Stimulated activated CD4-positive, alpha-beta T cell treated with anti-CD3 and anti-CD28 coated beads, TNF-alpha, amount 100 ng/mL, for 48 hours (primary cell): Measurements from ENCODE around the gene UMAD1.

ENCODE experiments used
- DNase-seq, 3 donors: peaks; one replicate each; pipeline ENCODE4 v3.0.0-alpha.2; 2020; ENCODE audit warnings: low read depth in 3 of 3

UMAD1 gene

DNA sequence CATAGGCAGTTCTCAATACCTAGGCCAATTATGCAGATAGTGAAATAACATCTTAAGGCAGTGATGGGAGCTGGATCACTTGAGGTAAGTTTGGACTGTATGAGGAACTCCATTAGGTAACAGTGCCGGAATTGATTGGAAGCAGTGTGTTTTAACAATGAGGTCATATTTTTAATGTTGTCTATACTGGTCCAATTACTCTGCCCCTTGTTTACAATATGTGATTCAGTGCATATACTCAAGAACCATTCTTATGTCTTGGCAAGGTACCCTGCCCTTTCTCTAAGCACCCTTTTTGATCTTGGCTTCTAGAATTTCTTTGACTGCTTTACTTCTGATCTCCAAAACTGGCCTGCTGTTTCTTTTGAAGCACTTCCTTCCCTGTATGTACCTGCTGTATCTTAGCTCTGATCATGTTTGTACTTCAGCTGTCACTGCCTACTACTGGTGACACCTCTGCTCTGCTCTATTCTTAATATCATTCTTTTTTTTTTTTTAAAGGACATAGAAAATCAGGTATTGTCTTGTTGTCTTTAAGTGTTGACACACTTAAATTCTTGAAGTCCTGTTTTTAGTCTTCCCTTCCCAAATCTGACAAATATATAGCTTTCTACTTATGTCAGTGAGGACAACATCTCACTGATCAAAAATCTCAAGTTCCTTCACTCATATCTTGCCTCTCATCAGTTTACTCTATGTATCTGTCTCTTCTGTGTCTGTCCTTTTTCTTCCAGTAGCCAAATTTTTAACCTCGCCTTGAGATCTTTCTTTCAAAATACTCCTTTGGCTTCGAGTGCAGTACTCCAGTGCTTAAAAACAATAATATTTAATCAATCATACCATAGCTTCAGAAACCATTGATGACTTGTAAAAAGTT, 124.2 kb downstream of the UMAD1 start:
- no peak for DNase-seq

DNA sequence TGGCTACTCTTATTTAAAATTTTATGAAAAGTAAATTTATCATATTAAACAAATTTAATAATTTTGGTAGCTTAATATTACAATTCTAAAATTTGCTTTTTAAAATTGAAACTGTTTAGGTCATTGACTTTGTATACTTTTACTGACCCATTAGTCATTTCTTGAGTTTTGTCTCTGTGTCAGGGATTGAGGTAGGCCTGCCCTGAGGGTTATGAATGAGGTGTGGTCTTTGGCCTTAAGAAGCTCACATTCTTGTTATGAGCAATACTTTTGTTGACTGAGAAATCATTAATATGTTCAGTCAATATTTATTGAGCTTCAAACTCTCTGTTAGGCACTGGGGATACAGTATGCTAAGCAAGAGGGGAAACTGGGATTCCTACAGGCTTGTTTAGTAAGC, 124.9 kb downstream of the UMAD1 start:
- no peak for DNase-seq

DNA sequence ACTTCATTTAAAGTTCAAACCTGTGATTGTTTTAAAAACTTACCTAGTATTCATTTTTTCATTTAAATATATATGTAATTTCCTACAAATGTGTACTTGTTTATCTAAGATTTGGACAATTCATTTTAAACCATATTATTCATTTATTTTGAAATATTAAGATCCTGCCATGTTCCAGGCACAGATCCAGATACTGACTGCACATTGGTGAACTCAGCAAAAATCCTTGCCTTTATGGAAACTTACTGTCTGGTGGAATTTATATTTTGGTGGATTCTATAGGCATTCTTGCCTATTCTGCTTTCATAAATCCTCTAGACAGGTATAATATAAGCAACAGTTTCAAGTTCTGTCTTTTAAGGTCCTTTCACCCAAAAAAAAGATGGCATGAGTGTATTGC, 126.1 kb downstream of the UMAD1 start:
- DNase-seq = no peak

DNA sequence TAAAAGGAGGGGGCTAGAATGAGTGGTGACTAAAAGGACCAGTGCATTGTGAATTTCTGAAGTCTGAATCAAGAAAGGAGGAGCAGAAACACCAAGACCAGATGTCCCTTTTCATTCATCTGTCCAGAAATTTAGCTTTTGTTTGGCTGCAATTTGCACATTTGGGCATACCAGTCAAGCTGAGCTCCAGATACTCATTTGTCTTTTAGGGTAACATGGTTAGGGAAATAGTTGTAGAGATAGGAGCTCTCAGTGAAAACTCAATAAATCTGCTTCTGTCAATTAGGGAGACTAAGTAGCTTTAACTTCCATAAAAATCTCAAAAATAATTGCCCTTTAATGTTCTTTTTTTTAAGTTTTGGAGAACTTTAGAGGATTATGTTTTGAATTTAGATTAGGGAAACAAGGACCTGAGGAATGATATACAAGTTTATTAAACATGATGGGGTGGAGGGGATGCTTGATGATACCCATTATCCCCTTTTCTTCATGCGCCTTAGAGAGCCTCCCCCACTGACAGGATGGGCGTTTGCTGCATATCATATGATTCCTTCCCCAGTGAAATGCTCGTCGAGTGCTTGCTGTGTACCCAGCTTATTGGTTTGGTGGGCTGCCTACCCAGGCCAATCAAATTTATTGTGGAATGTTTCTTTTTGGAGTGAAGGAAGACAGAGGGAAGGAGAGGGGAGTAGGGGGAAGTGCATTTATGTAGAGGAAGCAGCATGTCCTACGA, 128.6 kb downstream of the UMAD1 start:
- DNase-seq = no peak

DNA sequence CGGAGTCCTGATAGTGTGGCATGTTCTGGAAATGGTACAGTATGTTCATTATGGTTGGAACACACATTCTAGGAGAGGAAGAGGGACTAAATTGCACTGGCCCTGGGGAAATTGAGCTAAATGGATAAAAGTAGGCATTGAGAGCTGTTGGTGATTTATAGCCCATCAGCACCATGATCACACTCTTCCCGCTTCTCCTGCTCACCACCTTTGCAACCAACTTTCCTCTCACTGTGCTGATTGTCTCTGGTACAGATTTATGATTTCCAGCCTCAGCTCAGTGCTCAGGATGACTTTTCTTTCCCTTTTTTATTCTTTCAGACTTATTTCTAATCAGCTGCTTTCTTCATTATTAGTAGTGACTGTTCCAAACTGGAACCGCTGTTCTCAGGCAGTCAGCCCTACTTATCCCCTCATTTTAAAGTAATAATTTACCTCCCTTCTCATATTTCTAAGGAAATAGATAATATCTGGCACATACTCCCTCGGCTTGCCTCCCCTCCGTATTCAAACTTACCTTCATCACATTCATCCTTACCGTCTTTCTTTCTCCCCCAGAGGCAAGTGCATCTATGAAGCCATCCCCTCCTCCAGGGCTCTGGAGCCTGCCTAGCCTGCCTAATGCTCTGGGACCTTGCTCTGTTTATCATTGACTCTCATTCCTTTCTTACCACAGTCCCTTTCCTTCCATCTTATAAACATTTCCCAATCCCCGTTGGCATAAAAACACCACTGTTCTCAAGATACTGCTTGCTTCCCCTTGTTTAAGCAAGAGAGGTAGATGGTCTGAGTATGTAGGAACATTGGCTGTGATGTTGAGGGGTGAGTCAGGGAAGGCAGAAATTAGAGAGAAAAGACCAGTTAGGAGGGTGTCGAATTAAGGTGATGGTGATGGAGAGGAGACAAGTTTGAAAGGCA, 129.4 kb downstream of the UMAD1 start:
- no peak for DNase-seq

DNA sequence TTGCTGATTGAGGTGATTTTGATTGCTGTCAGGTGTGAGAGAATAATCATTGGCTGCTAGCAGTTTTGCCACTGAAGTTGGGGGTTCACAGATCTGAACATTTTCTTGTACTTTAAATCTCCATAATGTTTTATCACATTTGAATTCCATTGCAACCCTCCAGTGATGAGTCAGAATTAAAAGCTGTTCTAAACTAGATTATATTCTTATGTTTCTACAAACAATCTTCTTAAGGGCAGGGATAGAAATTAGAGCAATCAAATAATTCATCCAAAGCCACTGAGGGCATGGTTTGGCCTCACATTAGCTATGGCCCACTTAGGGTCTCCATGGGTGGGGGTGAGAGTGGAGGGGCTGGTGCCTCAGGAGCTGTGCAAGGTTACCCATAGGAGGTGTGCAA, 130.9 kb downstream of the UMAD1 start:
- DNase-seq = no peak

DNA sequence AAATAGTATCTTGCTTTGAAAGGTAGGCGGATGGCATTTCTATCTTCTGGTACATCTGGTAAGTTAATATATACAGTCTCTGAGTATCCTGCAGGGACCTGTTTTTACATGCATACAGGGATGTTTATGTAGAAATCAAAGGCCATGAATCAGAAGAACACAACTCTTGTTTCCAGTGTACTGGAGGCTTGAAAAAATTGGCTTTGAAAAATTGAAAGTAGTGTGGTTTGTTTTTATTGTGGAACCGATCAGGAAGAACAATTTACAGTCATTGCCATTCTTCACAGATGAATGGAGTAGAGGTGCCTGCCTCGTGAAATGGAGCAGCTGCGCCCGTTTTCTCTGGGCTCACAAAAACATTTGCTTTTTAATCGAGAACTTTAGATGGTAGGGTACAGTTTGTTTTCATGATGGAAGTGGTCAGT, 131.9 kb downstream of the UMAD1 start:
- no peak for DNase-seq

DNA sequence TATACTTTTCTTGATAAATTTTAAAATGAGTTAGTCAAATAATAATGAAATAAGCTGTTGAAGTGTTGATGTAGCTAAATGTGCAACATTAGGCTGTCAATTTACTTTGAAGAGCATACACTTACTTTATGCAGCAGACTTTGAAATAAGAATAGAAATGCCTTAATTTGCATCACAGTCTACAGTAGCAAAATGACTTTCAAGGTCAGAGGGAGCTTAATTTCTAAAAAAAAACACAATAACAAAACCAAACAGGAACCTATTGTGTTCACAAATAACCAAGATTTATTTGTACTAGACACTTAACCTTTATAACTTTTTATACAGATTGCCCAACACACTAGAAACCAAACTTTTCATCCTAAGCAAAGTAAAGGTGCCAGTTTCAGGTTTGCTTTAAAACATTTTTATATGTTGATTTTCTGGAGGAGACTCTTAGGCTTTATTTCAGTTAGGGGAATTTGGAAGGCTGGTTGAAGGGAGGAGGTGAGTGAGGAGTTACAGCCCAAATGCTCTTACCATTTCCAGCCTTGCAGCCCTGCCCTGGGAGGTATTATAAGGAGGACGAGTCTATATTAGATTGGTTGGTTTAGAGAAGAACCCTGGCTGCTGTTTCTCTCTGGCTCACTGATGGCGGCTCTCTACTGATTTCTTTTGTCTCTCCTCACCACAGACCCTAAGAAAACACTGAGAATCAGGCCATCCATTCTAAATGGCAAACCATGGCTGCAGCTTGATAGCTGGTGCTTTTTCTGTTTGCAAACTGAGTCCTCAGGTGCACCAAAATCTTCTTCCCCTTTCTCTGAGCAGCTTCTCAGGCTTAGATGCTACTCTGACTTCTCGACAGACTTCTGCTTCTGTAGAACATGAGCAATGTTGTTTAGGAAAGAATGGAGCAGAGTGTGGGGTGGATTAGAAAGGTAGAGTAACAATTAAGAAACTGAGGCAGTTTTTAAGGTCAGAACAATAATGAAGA, 133.1 kb downstream of the UMAD1 start:
- no peak for DNase-seq

DNA sequence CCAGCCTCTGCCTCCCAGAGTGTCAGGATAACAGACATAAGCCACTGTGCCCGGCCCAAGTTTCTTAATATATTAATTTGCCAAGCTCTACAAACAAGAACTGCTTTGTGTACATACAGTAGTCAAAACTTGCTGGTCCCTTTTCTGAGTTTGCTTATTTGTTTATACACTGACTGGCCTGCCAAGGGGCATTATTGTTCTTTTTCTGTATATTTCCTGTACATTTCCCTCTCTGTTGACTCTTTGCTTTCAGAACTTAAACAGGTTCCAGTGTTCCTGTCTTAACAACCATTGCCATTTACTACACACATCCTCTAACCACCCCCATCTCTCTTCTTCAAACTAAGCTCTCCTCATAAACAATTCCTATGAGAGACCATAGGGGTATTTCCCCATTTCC, 139.3 kb downstream of the UMAD1 start:
- DNase-seq = no peak

DNA sequence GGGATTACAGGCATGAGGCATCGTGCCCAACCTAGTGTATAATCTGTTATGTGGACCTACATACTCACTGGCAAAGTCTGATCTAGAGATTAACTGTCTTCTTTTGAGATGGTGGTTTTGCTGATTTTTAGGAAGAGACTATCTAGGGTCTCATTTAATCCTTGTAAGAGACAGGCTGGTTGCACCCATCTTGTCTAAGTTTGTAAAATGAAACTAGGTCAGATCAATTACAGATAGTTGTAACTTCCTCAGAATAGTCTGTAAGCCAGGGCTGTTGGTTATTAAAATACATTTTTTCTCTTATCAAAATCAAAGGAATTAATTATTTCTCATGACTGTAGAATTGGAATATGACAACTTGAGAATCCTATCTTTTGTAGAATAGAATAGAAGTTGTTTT, 142.4 kb downstream of the UMAD1 start:
- no peak for DNase-seq

DNA sequence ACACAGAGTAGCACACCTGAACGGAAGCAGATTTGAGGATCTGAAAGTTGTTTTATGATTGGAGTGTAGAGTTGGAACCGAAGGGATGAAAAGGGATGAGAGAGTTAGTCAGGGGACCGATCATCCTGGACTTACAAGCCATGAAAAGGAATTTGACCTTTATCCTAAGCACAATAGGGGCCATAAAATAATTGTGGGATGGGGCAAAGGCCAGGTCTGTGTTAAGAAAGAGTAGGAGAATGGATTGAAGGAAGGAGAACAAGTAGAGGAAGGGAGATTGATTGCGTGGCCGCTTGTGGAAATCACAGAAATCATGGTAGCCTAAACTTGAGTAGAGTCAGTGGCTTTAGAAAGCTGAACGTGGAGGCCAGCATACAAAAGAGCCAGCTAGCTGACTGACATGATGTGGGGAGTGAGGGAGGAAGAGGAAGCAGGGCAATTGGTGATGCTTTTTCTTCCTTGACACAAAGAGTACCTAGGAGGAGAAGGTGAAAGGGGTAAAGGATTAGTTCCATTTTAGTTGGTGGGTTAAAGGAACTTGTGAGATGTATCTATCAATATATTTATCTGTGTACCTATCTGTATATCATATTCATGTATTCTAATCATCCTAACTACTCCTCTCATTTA, 144.9 kb downstream of the UMAD1 start:
- no peak for DNase-seq

DNA sequence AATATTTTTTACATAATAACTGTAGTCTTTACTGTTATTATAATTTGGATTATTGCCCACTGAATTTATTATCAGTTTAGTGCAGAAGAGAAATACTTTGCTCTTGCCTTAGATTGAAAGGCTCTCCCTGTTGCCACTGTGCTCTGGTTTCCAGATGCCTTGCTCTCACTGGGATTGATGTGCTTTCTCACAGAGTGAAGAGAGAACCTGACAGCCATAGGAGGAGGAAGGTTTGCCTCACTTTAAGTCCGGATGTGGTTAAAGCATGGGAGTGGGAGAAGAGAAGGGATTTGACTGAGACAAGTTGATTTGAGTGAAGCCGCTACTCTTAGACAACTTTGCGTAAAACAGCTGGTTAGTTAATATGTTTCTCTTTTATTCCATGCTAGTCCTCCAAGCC, 146.0 kb downstream of the UMAD1 start:
- DNase-seq = no peak

DNA sequence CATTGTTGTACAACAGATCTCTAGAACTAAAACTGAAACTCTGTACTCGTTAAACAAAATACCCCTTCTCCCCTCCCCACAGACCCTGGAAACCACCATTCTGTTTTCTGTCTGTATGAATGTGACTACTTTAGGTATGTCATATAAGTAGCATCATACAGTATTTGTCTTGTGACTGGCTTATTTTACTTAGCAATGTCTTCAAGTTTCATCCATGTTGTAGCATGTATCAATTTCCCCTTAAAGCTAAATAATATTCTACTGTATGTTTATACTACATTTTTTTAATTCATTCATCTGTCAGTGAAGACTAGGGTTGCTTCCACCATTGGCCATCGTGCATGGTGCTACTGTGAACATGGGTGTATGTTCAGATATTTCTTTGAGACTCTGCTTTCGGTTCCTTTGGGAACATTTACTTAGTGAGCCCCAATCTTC, 149.0 kb downstream of the UMAD1 start:
- no peak for DNase-seq

DNA sequence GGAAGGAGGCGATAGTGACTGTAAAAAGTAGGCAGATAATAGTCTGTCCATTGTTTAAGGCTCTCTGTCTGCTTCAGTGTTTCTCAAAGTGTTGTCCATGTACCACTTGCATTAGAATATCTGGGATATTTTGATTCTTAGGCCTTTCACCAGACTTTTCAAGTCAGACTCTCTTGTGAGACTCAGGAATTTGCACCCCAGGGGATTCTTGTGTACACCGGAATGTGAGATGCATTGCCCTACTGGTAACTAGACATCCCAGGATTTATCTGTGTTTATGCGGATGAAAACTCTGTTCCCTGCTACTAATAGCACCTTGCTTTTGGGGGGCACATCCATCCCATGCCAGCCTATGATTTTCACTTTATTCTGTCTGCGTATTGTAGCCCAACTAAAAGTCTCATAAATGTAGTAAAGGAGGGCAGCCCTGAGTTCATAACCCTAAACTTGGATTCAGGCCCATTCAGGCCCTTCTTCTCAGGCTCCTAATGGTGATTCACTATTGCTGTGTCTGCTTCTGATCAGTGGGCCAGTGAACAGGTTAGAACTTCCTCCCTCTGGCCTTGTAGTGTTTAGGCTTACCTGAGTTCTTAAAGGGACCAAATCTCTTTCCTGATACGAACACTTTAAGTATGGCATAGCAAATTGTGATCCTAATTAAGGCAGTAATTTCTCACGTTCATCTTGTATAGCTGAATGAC, 149.6 kb downstream of the UMAD1 start:
- no peak for DNase-seq

DNA sequence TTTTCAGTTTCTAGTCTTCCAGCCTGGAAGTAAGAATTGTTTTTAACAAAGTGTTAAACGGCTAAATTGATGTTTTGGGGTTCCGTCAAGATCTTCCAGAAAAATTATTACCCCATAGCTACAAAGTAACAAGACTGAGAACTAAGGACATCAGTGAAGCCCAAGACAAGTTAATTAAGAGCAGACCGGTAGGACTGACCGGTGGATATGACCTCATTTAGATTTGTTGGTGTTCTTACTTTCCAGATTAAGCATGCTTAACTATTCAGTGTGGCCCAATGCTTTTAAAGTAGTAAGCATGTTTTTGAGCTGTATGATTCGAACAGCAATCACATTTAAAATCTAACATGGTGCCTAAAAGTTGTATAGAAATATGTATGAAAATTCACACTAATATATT, 151.0 kb downstream of the UMAD1 start:
- DNase-seq = no peak

DNA sequence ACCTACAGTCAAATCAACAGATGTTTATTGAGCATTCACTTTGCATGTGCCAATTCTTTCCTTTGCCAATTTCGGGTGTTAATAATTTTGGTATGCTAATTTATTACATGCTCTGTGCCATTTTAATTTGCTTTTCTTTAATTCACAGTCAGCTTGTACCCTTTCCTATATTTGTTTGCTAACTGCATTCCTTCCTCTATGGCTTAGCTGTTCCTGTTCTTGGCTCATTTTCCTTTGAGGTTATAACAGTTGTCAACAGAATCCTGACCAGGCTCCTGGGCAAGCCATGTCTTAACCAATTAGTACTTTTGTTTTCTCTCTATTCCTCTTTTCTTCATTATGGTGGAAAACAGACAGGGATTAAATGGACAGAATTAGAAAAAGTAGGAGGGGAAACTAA, 151.5 kb downstream of the UMAD1 start:
- no peak for DNase-seq

DNA sequence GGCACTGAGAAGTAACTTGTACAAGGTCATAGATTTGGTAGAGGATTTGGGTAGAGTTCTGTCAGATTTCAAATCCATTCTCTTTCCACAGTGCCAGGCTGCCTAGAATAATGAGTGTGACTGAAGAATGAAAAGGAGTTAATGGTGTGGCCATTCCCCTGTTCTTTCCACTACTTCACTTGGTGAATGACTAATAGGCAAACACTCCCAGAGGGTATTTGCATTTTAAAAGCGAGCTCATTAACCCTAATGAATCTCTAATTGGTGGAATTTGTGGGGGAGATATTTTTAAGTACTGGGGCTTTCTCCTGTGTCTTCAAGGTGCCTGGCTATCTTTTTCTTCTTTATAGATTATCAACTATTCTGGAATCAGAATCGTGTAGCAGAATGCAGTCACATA, 152.7 kb downstream of the UMAD1 start:
- DNase-seq = no peak

DNA sequence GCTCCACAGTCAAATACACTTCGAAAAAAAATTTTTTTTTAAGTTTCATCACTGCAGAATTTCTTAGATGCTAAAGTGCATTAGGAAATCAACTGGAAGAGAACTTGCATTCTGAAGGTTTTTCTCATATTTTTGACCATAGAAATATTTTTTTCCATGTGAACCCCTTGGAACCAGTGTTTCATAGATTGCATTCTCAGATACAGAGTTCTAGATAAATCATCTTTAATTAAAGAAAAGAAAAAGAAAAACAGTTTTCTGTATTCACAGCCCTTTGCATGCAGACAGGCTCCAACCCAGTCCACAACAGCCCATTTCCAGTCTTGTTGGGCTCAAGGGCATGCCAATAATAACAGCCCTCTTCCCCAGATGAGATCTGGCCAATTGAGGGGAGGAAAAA, 153.4 kb downstream of the UMAD1 start:
- DNase-seq = no peak

DNA sequence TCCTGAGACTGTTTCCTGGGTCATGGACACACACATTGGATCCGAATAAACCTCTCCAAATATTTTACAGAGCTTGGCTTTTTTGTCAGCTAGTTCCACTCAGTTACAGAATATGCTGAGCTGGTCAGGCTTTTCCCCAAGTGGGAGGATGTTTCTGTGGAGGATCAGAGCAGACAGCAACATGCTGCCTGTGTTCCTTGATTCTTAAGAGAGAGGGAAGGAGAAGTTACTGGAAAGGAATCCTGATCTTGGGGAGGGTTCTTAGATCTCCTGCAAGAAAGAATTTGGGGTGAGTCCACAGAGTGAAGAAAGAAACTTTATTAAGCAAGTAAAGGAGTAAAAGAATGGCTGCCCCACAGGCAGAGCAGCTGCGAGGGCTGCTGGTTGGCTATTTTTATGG, 154.7 kb downstream of the UMAD1 start:
- no peak for DNase-seq

DNA sequence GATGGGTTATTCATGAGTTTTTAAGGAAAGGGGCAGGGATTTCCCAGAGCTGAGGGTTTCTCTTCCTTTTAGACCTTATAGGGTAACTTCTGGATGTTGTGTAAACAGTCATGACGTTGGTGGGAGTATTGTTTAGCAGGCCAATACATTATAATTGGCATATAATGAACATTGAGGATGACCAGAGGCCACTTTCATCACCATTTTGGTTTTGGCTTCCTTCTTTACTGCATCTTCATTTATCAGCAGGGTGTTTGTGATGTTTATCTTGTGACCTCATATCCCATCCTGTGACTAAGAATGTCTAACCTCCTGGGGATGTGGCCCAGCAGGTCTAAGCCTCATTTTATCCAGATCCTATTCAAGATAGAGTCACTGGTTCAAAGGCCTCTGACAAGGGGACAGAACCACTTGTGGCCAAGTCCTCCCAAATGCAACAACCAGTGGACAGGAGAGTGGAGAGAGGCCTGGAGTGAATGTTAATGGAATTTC, 155.1 kb downstream of the UMAD1 start:
- DNase-seq = no peak
